ENCODE data around the gene DPT. TPM values are rescaled to one million over a fixed set of nuclear protein-coding genes. Genes with fewer than 3 reads are reported as not detected.

Gene DPT
- total and polyA plus RNA-seq, 2 donors (not counting 3 experiments of a cell fraction or from before 2014, with no cell fraction given): not detected

GRCh38 chr1:168672278-168672677, 56.7 kb downstream of the DPT start:
- ChIA-PET CTCF (no interaction called here), POLR2A (no interaction called here)
- H3K4me1 ChIP-seq (ENCODE audit: control insufficient read depth, extremely low read depth, insufficient read depth, low read length): no peaks in the 10 kb centered on the region
- no peak overlapping the region for H2AFZ ChIP-seq (ENCODE audit: low read depth, low read length)
- intact Hi-C loops (cut with micrococcal nuclease): no loop called here
- dilution Hi-C loops (cut with MboI; ENCODE audit: extremely low pct_ligation_motif_present, low sequenced_read_pairs): no loop called here
- FAIRE-seq: no peak
- no peak overlapping the region for H3K4me3 ChIP-seq (replicated peaks in 1 of 3; ENCODE audit: insufficient read depth in 1 of 3, low read depth in 1 of 3, low read length in 3 of 3)
- no peaks in the 10 kb centered on the region for H3K9me3 ChIP-seq (replicated peaks; ENCODE audit: control insufficient read depth, insufficient read depth, low read length)
- H3K27me3 ChIP-seq (ENCODE audit: control insufficient read depth in 2 of 2, insufficient read depth in 2 of 2, low read length in 2 of 2): no peaks in the 10 kb centered on the region
- H3K27ac ChIP-seq (ENCODE audit: insufficient read depth, low read depth, low read length): no peak overlapping the region
- H3K79me2 ChIP-seq (ENCODE audit: control insufficient read depth, insufficient read depth, low read length): no peaks in the 10 kb centered on the region
- no peaks in the 10 kb centered on the region for H3K36me3 ChIP-seq (ENCODE audit: control insufficient read depth in 2 of 2, extremely low read depth in 1 of 2, insufficient read depth in 2 of 2, low read length in 2 of 2)
- no peak for DNase-seq (ENCODE audit: low read depth, low spot score)
- no peak overlapping the region for H3K9ac ChIP-seq (replicated peaks; ENCODE audit: extremely low read depth, insufficient read depth, low read length)
- H3K9me1 ChIP-seq (replicated peaks; ENCODE audit: control insufficient read depth, extremely low read depth, insufficient read depth, low read length): no peaks in the 10 kb centered on the region
- H3K4me2 ChIP-seq (ENCODE audit: insufficient read depth, low read length): no peak overlapping the region
- BruUV-seq (replicated peaks): no TSS peak
- TF ChIP-seq POLR2AphosphoS5 (IDR thresholded peaks at IDR 0.05; ENCODE audit: insufficient read depth, low read depth, low read length): no peak
- no peak for TF ChIP-seq FOS (IDR thresholded peaks at IDR 0.05; ENCODE audit: borderline replicate concordance, insufficient read depth, low read length)
- no peaks in the 10 kb centered on the region for H4K20me1 ChIP-seq (replicated peaks; ENCODE audit: control insufficient read depth, extremely low read depth, insufficient read depth, low read length)

- dilution Hi-C loops (cut with MboI; ENCODE audit: extremely low pct_ligation_motif_present, low sequenced_read_pairs) (no loop called here), intact Hi-C loops (cut with micrococcal nuclease) (no loop called here)
- no peak overlapping the region for H3K4me2 ChIP-seq (ENCODE audit: insufficient read depth, low read length)
- H3K4me1 ChIP-seq (ENCODE audit: control insufficient read depth, extremely low read depth, insufficient read depth, low read length): no peaks in the 10 kb centered on the region
- no peak for DNase-seq (ENCODE audit: low read depth, low spot score)
- no peak overlapping the region for H3K27ac ChIP-seq (ENCODE audit: insufficient read depth, low read depth, low read length)
- no peak overlapping the region for H3K9ac ChIP-seq (replicated peaks; ENCODE audit: extremely low read depth, insufficient read depth, low read length)
- TF ChIP-seq FOS (IDR thresholded peaks at IDR 0.05; ENCODE audit: borderline replicate concordance, insufficient read depth, low read length) (no peak), POLR2A (IDR thresholded peaks at IDR 0.05; ENCODE audit: low read depth, low read length) (no peak), EZH2 (IDR thresholded peaks at IDR 0.05; ENCODE audit: borderline replicate concordance, low read depth, low read length, severe bottlenecking) (no peak), MYC (IDR thresholded peaks at IDR 0.05; ENCODE audit: low read depth, low read length) (no peak), GATA2 (IDR thresholded peaks at IDR 0.05; ENCODE audit: insufficient read depth, insufficient read length, low read depth, low read length) (no peak), MAX (IDR thresholded peaks at IDR 0.05; ENCODE audit: insufficient read depth, insufficient read length) (no peak), POLR2AphosphoS5 (IDR thresholded peaks at IDR 0.05; ENCODE audit: insufficient read depth, low read depth, low read length) (no peak), JUN (IDR thresholded peaks at IDR 0.05; ENCODE audit: borderline replicate concordance, insufficient read depth, insufficient read length, low read depth) (no peak), CTCF (IDR thresholded peaks at IDR 0.05; ENCODE audit: extremely low read depth in 1 of 2, insufficient read depth in 1 of 2, low read depth in 1 of 2, low read length in 2 of 2) (no peak)
- no TSS peak for BruUV-seq (replicated peaks)
- no peaks in the 10 kb centered on the region for H3K9me1 ChIP-seq (replicated peaks; ENCODE audit: control insufficient read depth, extremely low read depth, insufficient read depth, low read length)
- H3K4me3 ChIP-seq (replicated peaks in 1 of 3; ENCODE audit: insufficient read depth in 1 of 3, low read depth in 1 of 3, low read length in 3 of 3): no peak overlapping the region
- H2AFZ ChIP-seq (ENCODE audit: low read depth, low read length): no peak overlapping the region
- no peaks in the 10 kb centered on the region for H3K9me3 ChIP-seq (replicated peaks; ENCODE audit: control insufficient read depth, insufficient read depth, low read length)
- H3K79me2 ChIP-seq (ENCODE audit: control insufficient read depth, insufficient read depth, low read length): no peaks in the 10 kb centered on the region
- CTCF ChIA-PET: no interaction called here
- no peaks in the 10 kb centered on the region for H4K20me1 ChIP-seq (replicated peaks; ENCODE audit: control insufficient read depth, extremely low read depth, insufficient read depth, low read length)
- no peak for FAIRE-seq
- no peaks in the 10 kb centered on the region for H3K36me3 ChIP-seq (ENCODE audit: control insufficient read depth in 2 of 2, extremely low read depth in 1 of 2, insufficient read depth in 2 of 2, low read length in 2 of 2)
- POLR2A ChIA-PET: no interaction called here
- no peaks in the 10 kb centered on the region for H3K27me3 ChIP-seq (ENCODE audit: control insufficient read depth in 2 of 2, insufficient read depth in 2 of 2, low read length in 2 of 2)
These were observed 57.2 kb downstream of the DPT start for GRCh38 chr1:168671782-168672181.
